ENCODE results near the gene NLE1. TPM values are rescaled to one million over a fixed set of nuclear protein-coding genes. Genes with fewer than 3 reads are reported as not detected.
"Not testable (repeated sequence)": the region's sequence is repeated elsewhere in the genome, so short reads cannot be mapped to it uniquely, and the experiment has no call there.

Gene NLE1
- total RNA-seq, 2 donors from 2014 or later, result 12.9 to 17.9 TPM

- DNase-seq (no peak), ATAC-seq (no peak)
- Histone ChIP-seq H3K36me3 (replicated peaks in 1 of 2; ENCODE audit: insufficient read depth in 1 of 2, low read depth in 2 of 2) (no peaks in the 10 kb centered on the region), H3K4me3 (no peak overlapping the region), H3K27ac (no peak overlapping the region), H3K9me3 (no peaks in the 10 kb centered on the region), H3K4me1 (no peaks in the 10 kb centered on the region), H3K27me3 (no peaks in the 10 kb centered on the region)
- intact Hi-C loops (cut with DNase I), result no loop called here
- TF ChIP-seq POLR2A (IDR thresholded peaks at IDR 0.05) (no peak), CTCF (IDR thresholded peaks at IDR 0.05) (no peak)
- WGBS, 2 donors, result 60 to 83% methylated on average over 2 of the region's 2 CpGs
These were observed 45.4 kb upstream of the NLE1 start for GRCh38 chr17:35187481-35187880.

DNA sequence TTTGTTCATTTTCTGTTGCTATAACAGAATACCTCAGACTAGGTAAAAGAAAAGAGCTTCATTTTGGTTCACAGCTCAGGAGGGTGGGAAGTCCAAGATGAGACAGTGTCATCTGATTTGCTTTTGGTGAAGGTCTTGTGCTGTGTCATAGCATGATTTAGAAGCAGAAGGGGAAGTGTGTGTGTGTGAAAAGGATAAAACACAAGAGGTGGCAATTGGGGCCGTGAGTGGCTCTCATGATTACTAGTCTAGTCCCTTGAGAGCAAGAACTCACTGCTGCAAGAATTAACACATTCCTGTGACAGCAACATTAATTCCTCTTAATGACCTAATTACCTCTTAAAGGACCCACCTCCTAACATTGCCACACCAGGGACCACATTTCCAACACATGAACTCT lies 43.7 kb upstream of the NLE1 start:
- 45 to 55% methylated on average over 1 of the region's 1 CpG for WGBS, 2 donors
- Histone ChIP-seq H3K27me3 (no peaks in the 10 kb centered on the region), H3K4me3 (no peak overlapping the region), H3K27ac (no peak overlapping the region), H3K36me3 (replicated peaks in 1 of 2; ENCODE audit: insufficient read depth in 1 of 2, low read depth in 2 of 2) (no peaks in the 10 kb centered on the region), H3K4me1 (no peaks in the 10 kb centered on the region), H3K9me3 (no peaks in the 10 kb centered on the region)
- DNase-seq (no peak), ATAC-seq (no peak)
- intact Hi-C loops (cut with DNase I), result no loop called here
- no peak for TF ChIP-seq CTCF (IDR thresholded peaks at IDR 0.05)
- TF ChIP-seq POLR2A (IDR thresholded peaks at IDR 0.05), result no peak

GRCh38 chr17:35184274-35184673 lies 42.2 kb upstream of the NLE1 start:
- ATAC-seq (no peak), DNase-seq (no peak)
- no peak for TF ChIP-seq POLR2A (IDR thresholded peaks at IDR 0.05)
- no peak for TF ChIP-seq CTCF (IDR thresholded peaks at IDR 0.05)
- no peaks in the 10 kb centered on the region for H3K4me1 ChIP-seq
- H3K27me3 ChIP-seq, result no peaks in the 10 kb centered on the region
- H3K36me3 ChIP-seq (replicated peaks in 1 of 2; ENCODE audit: insufficient read depth in 1 of 2, low read depth in 2 of 2), result no peaks in the 10 kb centered on the region
- WGBS, 2 donors, result 19 to 23% methylated on average over 3 of the region's 3 CpGs
- intact Hi-C loops (cut with DNase I), result no loop called here
- no peak overlapping the region for H3K27ac ChIP-seq
- H3K4me3 ChIP-seq, result no peak overlapping the region
- no peaks in the 10 kb centered on the region for H3K9me3 ChIP-seq

- Histone ChIP-seq H3K27me3 (no peaks in the 10 kb centered on the region), H3K4me1 (no peaks in the 10 kb centered on the region), H3K36me3 (replicated peaks in 1 of 2; ENCODE audit: insufficient read depth in 1 of 2, low read depth in 2 of 2) (no peaks in the 10 kb centered on the region), H3K4me3 (no peak overlapping the region), H3K27ac (no peak overlapping the region), H3K9me3 (no peaks in the 10 kb centered on the region)
- TF ChIP-seq POLR2A (IDR thresholded peaks at IDR 0.05), result no peak
- no peak for TF ChIP-seq CTCF (IDR thresholded peaks at IDR 0.05)
- intact Hi-C loops (cut with DNase I), result no loop called here
- DNase-seq (no peak), ATAC-seq (no peak)
- WGBS, 2 donors, result 36 to 75% methylated on average over 1 to 6 of the region's 6 CpGs
These were observed 41.2 kb upstream of the NLE1 start for GRCh38 chr17:35183332-35183731.

- ATAC-seq; intact Hi-C loops (cut with DNase I); H3K36me3 ChIP-seq (replicated peaks in 1 of 2; ENCODE audit: insufficient read depth in 1 of 2, low read depth in 2 of 2); H3K27me3 ChIP-seq; H3K4me3 ChIP-seq; DNase-seq; H3K9me3 ChIP-seq; H3K27ac ChIP-seq; H3K4me1 ChIP-seq: not testable (repeated sequence)
- WGBS, 2 donors, result 81 to 87% methylated on average over 5 of the region's 5 CpGs
These were observed 37.3 kb upstream of the NLE1 start for GRCh38 chr17:35179379-35179778.
